NT2/D1 (cell line): ENCODE measurements around the gene SPATA46.
"Not testable (repeated sequence)": the region's sequence is repeated elsewhere in the genome, so short reads cannot be mapped to it uniquely, and the experiment has no call there.

Experiments
- DNase-seq: peaks from one replicate; pipeline ENCODE4 v3.0.0-alpha.2; 2011; ENCODE audit warnings: low read depth, low spot score
- H3K27me3 ChIP-seq: 2 replicates; pipeline ENCODE4 v1.6.0; 2011; ENCODE audit warnings: mild to moderate bottlenecking; ENCODE audit not compliant: insufficient read length, insufficient read depth
- H3K36me3 ChIP-seq: 2 replicates; pipeline ENCODE4 v1.6.1; 2011; ENCODE audit warnings: mild to moderate bottlenecking, low read length, mixed read lengths; ENCODE audit not compliant: insufficient read depth, insufficient read length
- H3K4me1 ChIP-seq: 2 replicates; pipeline ENCODE4 v1.5.1; 2011; ENCODE audit not compliant: insufficient read depth, insufficient read length
- H3K4me3 ChIP-seq: 2 replicates; pipeline ENCODE4 v1.5.1; 2011; ENCODE audit warnings: low read depth; ENCODE audit not compliant: insufficient read length
- H3K9ac ChIP-seq: 2 replicates; pipeline ENCODE4 v1.6.0; 2011; ENCODE audit warnings: low read depth; ENCODE audit not compliant: insufficient read length
- H3K9me3 ChIP-seq: 2 replicates; pipeline ENCODE4 v1.5.1; 2011; ENCODE audit warnings: mild to moderate bottlenecking, low read length; ENCODE audit not compliant: insufficient read depth
- SUZ12 ChIP-seq: IDR thresholded peaks from 2 replicates; pipeline ENCODE4 v1.6.1; 2011; ENCODE audit not compliant: insufficient read length, insufficient read depth; ENCODE audit errors: extremely low read depth
- YY1 ChIP-seq: IDR thresholded peaks from 2 replicates; pipeline ENCODE4 v1.6.1; 2011; ENCODE audit not compliant: insufficient read length, insufficient read depth
- ZNF274 ChIP-seq: IDR thresholded peaks from 2 replicates; pipeline ENCODE4 v1.6.1; 2011; ENCODE audit warnings: mild to moderate bottlenecking, low read depth, low read length

The SPATA46 gene

DNA sequence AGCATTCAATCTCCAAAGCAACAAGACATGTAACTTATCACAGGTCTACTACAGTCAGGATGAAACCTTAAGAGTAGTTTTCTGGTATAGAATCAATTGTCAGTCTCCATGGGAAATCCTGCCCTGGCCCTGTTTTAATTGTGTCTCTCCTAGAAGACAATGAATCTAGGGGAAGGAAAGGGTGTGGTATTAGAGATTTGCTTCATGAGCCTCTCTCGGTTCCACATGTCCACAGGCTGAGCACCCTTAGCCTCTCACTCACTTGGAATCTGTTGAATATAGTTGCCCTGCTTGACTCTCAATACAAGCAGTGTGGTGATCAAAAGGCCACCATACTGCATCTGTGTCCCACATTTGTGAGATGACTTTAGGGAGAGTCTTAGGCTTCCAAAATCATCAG lies 17.7 kb downstream of the SPATA46 start:
- H3K36me3 ChIP-seq: peaks cover 29% of the 10 kb centered on the region
- H3K9ac ChIP-seq: no peak overlapping the region
- no peak overlapping the region for H3K4me3 ChIP-seq
- H3K4me1 ChIP-seq: peaks cover 2% of the 10 kb centered on the region
- no peaks in the 10 kb centered on the region for H3K27me3 ChIP-seq
- TF ChIP-seq SUZ12 (no peak), YY1 (no peak), ZNF274 (no peak)
- no peaks in the 10 kb centered on the region for H3K9me3 ChIP-seq
- no peak for DNase-seq

DNA sequence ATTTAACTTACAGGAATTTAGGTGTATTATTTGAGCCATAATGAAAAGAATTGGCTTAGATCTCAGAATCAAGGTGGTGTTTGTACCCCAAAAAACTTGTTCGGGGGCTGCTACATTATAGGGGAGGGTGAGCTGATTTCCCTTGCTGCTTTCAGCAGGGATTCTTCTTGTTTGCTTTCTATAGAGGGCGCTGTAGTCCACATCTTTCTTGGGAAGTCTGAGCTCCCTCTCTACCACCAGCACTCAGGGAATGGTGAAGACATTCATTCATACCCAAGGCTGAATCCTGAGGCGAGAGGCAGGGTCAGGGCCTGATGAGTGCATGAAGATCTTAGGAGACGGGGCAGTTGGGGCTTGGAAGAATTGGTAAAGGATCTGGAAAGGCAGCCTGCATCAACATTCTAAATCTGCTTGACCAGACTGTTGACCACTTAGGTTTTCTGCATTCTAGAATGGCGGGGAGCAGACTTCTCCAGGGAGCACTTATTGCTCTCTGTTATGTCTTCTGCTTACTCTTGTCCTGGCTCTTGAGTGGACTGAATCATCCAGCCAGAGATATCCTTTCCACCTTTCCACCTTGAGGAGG lies 18.9 kb downstream of the SPATA46 start:
- Histone ChIP-seq H3K27me3 (no peaks in the 10 kb centered on the region), H3K4me1 (peaks cover 10% of the 10 kb centered on the region), H3K9ac (no peak overlapping the region), H3K4me3 (no peak overlapping the region), H3K36me3 (peaks cover 29% of the 10 kb centered on the region), H3K9me3 (no peaks in the 10 kb centered on the region)
- no peak for TF ChIP-seq YY1
- TF ChIP-seq ZNF274: no peak
- TF ChIP-seq SUZ12: no peak
- peak; percentile 61 for DNase-seq

DNA sequence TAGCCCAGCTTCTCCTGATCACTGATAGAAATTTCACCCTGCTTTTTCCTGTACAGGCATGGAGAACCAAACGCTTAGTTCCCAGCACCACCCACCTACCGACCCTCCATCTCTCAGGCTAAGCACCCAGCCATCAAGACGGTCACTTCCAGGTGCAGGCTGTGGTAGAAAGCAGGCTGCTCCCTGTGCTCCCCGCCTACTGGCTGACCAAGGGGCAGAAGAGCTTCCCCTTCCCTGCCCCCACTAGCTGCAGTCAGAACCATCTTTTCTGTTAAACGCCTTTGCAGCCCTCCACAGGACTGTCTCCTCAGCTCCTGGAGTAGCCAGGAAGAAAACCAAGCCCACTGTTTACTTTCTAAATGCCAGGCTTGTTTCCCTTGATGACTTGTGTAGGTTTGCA lies 23.0 kb downstream of the SPATA46 start:
- H3K4me3 ChIP-seq: no peak overlapping the region
- TF ChIP-seq SUZ12: no peak
- no peak for TF ChIP-seq YY1
- TF ChIP-seq ZNF274: no peak
- peaks cover 24% of the 10 kb centered on the region for H3K36me3 ChIP-seq
- H3K9ac ChIP-seq: no peak overlapping the region
- no peaks in the 10 kb centered on the region for H3K27me3 ChIP-seq
- no peaks in the 10 kb centered on the region for H3K9me3 ChIP-seq
- peaks cover 10% of the 10 kb centered on the region for H3K4me1 ChIP-seq
- no peak for DNase-seq

DNA sequence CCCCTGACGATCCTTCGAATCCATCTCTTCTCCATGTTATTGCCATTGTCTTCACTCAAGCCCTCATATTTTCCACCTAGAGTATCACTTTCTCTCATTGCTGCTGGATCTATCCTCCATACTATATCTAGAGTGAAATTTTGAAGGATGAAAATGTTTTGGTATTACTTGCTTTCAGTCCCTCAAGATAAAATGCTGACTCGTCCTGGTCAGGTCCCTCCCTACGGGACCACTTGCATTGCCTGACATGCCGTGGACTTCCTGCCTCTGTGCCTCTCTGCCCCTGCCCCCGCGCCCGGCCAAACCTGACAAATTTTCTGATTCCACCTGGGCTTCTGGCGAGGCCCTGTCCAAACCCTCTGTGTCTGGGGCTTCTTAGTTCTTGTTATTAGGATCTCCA lies 23.6 kb downstream of the SPATA46 start:
- TF ChIP-seq SUZ12 (no peak), YY1 (no peak), ZNF274 (no peak)
- DNase-seq: no peak
- Histone ChIP-seq H3K9ac (no peak overlapping the region), H3K4me1 (peaks cover 10% of the 10 kb centered on the region), H3K9me3 (no peaks in the 10 kb centered on the region), H3K4me3 (no peak overlapping the region), H3K36me3 (peaks cover 23% of the 10 kb centered on the region), H3K27me3 (no peaks in the 10 kb centered on the region)

DNA sequence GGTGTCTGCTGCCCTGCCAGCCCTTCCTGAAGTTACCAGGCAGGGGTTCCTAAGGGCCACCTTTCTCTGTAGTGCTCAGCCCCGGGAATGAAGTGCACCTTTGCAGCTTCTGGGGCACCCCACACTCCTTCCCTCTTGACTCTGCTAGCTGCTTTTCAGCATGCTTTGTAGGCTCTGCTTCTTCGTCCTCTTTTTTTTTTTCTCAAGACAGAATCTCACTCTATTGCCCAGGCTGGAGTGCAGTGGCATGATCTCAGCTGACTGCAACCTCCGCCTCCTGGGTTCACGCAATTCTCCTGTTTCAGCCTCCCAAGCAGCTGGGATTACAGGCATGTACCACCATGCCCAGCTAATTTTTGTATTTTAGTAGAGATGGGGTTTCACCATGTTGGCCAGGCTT lies 24.8 kb downstream of the SPATA46 start:
- H3K36me3 ChIP-seq: peaks cover 21% of the 10 kb centered on the region
- H3K9ac ChIP-seq, H3K4me1 ChIP-seq, DNase-seq, H3K27me3 ChIP-seq, H3K9me3 ChIP-seq, H3K4me3 ChIP-seq: not testable (repeated sequence)

DNA sequence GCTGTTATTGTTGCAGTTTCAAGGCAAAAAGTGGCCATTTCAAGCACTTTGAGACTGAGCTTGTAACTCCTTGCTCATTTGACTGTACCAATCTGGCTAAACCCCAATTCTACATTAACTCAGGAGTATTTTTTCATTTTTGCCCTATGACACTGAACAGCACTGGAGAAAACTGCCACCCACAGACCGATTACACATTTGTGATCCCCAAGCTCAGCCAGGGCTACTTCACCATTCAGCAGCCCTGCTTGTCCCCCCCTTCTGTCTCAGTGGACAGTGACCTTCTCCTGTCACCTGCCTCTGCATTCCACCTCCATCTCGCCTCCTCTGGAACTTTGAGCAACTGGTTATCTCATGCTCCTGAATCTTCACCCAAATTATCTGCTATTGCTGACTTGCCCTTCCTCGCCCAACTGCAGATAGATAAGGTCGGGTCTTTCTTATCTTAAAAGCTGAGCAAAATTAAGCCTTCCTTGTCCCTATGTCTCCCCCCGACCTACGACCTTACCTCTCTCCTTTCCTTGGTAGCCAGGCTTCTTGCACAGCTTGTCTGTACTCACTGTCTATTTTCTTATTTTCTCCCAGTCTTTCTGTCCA lies 25.3 kb downstream of the SPATA46 start:
- no peak for DNase-seq
- Histone ChIP-seq H3K9me3 (no peaks in the 10 kb centered on the region), H3K4me1 (peaks cover 8% of the 10 kb centered on the region), H3K27me3 (no peaks in the 10 kb centered on the region), H3K9ac (no peak overlapping the region), H3K36me3 (peaks cover 16% of the 10 kb centered on the region), H3K4me3 (no peak overlapping the region)
- TF ChIP-seq SUZ12: no peak
- no peak for TF ChIP-seq ZNF274
- TF ChIP-seq YY1: no peak

DNA sequence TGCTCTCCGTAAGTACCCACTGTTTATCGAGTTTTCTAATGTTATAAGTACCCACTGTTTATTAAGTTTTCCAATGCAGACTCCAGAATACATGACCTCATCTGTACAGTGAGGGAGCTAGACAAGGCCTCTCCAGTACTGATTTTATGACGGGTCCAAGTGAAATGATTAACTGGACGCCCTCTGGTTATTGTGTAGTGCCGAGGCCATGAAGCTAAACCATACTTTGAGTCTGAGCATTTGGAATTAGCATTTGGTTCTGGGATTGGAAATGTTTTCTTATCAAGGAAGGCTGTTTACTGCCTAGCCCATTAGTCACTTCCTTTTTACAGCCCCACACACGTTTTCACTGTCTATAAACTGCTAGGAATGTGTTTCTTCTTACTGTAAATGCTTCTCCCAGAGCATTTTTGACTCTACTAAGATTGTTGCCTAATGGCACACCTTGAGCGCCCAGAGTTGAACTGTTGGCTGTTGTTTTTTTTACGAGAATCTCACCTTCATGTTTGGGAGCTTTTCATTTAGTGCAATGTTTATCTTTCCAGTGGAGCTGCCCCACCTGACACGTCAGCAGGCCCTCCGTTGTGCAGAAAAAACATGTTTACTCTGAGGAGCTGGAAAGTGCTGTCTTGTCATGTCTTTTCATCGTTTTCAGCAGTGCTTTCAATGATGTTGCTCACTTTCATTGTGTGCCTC lies 26.9 kb downstream of the SPATA46 start:
- no peak overlapping the region for H3K4me3 ChIP-seq
- H3K4me1 ChIP-seq: peaks cover 8% of the 10 kb centered on the region
- peaks cover 6% of the 10 kb centered on the region for H3K36me3 ChIP-seq
- no peak overlapping the region for H3K9ac ChIP-seq
- no peak for DNase-seq
- no peaks in the 10 kb centered on the region for H3K27me3 ChIP-seq
- TF ChIP-seq YY1: no peak
- no peak for TF ChIP-seq SUZ12
- TF ChIP-seq ZNF274: no peak
- no peaks in the 10 kb centered on the region for H3K9me3 ChIP-seq
